WTC11 (cell line): ENCODE results near the gene COX10. TPM values are rescaled to one million over a fixed set of nuclear protein-coding genes. Genes with fewer than 3 reads are reported as not detected.

Experiments
- ATAC-seq: fragments of 200-7000 bp; cut with Tn5 transposase; 2 replicates; pipeline ENCODE4 v1.10.0; 2021; ENCODE audit warnings: mild to moderate bottlenecking, moderate library complexity
- CTCF ChIA-PET: fragments of 300-600 bp; sonication (Branson Sonifier 250); formaldehyde crosslinking; loops from one replicate; lab custom pipeline; 2021; ENCODE audit warnings: antibody characterized with exemption; lab: Charles Lee
- POLR2A ChIA-PET: fragments of 350-600 bp; sonication (Branson Sonifier 250); formaldehyde crosslinking; loops from one replicate; lab custom pipeline; 2021; ENCODE audit warnings: antibody characterized with exemption; lab: Charles Lee
- DNase-seq: peaks from one replicate; pipeline ENCODE4 v3.0.0; 2021; ENCODE audit warnings: low spot score
- H3K27ac Mint-ChIP-seq: 2 replicates; pipeline ENCODE4 v1.8.0; 2021; ENCODE audit warnings: mixed read lengths
- H3K27me3 Mint-ChIP-seq: 2 replicates; pipeline ENCODE4 v1.8.0; 2021; ENCODE audit warnings: low read depth, mild to moderate bottlenecking, moderate library complexity, mixed read lengths
- H3K36me3 Mint-ChIP-seq: 2 replicates; pipeline ENCODE4 v1.8.0; 2021; ENCODE audit warnings: mixed read lengths
- H3K4me1 Mint-ChIP-seq: 2 replicates; pipeline ENCODE4 v1.8.0; 2022; ENCODE audit warnings: mixed read lengths
- H3K4me3 Mint-ChIP-seq: 2 replicates; pipeline ENCODE4 v1.8.0; 2021; ENCODE audit warnings: mild to moderate bottlenecking, moderate library complexity, mixed read lengths
- H3K9me3 Mint-ChIP-seq: 2 replicates; pipeline ENCODE4 v1.8.0; 2021; ENCODE audit warnings: mixed read lengths
- ATF1 ChIP-seq: sonication (generic); formaldehyde crosslinking; IDR thresholded peaks from 2 replicates; pipeline ENCODE4 v1.8.1; 2023; ENCODE audit warnings: mild to moderate bottlenecking, moderate library complexity, missing genetic modification reagents
- CBFB ChIP-seq: sonication (generic); formaldehyde crosslinking; IDR thresholded peaks from 2 replicates; pipeline ENCODE4 v1.8.1; 2022; ENCODE audit warnings: mild to moderate bottlenecking, low read depth, missing genetic modification reagents
- EMX1 ChIP-seq: fragments of 250-450 bp; sonication (Bioruptor Pico); IDR thresholded peaks from 2 replicates; pipeline ENCODE4 v1.8.0; 2021; ENCODE audit warnings: mild to moderate bottlenecking
- FOXP1 ChIP-seq: sonication (generic); formaldehyde crosslinking; IDR thresholded peaks from 2 replicates; pipeline ENCODE4 v1.8.0; 2022; ENCODE audit warnings: missing genetic modification reagents, mild to moderate bottlenecking, moderate library complexity, borderline replicate concordance
- JAZF1 ChIP-seq: fragments of 250-450 bp; sonication (Bioruptor Pico); IDR thresholded peaks from 2 replicates; pipeline ENCODE4 v1.9.0; 2021; ENCODE audit warnings: moderate library complexity, mild to moderate bottlenecking, inconsistent platforms
- KAT7 ChIP-seq: sonication (generic); formaldehyde crosslinking; IDR thresholded peaks from 2 replicates; pipeline ENCODE4 v1.8.1; 2023; ENCODE audit warnings: missing genetic modification reagents, mild to moderate bottlenecking, borderline replicate concordance
- MXD4 ChIP-seq: fragments of 250-450 bp; sonication (Bioruptor Pico); IDR thresholded peaks from 2 replicates; pipeline ENCODE4 v1.8.0; 2021; ENCODE audit warnings: mild to moderate bottlenecking, moderate library complexity, borderline replicate concordance
- NFYB ChIP-seq: sonication (generic); formaldehyde crosslinking; conservative IDR thresholded peaks from 2 replicates; pipeline ENCODE4 v1.8.0; 2022; ENCODE audit warnings: low read depth, missing genetic modification reagents
- NR1H2 ChIP-seq: sonication (generic); formaldehyde crosslinking; IDR thresholded peaks from 2 replicates; pipeline ENCODE4 v1.9.0; 2021; ENCODE audit warnings: mild to moderate bottlenecking, moderate library complexity, missing genetic modification reagents
- SP1 ChIP-seq: sonication (generic); formaldehyde crosslinking; conservative IDR thresholded peaks from 2 replicates; pipeline ENCODE4 v1.8.1; 2022; ENCODE audit warnings: missing genetic modification reagents
- TCF7 ChIP-seq: sonication (generic); formaldehyde crosslinking; IDR thresholded peaks from 2 replicates; pipeline ENCODE4 v1.8.0; 2022; ENCODE audit warnings: mild to moderate bottlenecking, low read depth, missing genetic modification reagents, moderate library complexity
- TEAD1 ChIP-seq: sonication (generic); formaldehyde crosslinking; IDR thresholded peaks from 2 replicates; pipeline ENCODE4 v1.8.0; 2022; ENCODE audit warnings: mild to moderate bottlenecking, missing genetic modification reagents
- TEAD4 ChIP-seq: sonication (generic); formaldehyde crosslinking; IDR thresholded peaks from 2 replicates; pipeline ENCODE4 v1.8.0; 2022; ENCODE audit warnings: mild to moderate bottlenecking, missing genetic modification reagents
- TP53 ChIP-seq: sonication (generic); formaldehyde crosslinking; IDR thresholded peaks from 2 replicates; pipeline ENCODE4 v1.8.1; 2023; ENCODE audit warnings: mild to moderate bottlenecking, missing genetic modification reagents
- ZNF138 ChIP-seq: sonication (generic); formaldehyde crosslinking; conservative IDR thresholded peaks from 2 replicates; pipeline ENCODE4 v1.8.1; 2022; ENCODE audit warnings: mild to moderate bottlenecking, moderate library complexity, missing genetic modification reagents
- ZNF263 ChIP-seq: sonication (generic); formaldehyde crosslinking; IDR thresholded peaks from 2 replicates; pipeline ENCODE4 v1.8.1; 2022; ENCODE audit warnings: low read depth, mild to moderate bottlenecking, moderate library complexity, missing genetic modification reagents
- ZNF317 ChIP-seq: sonication (generic); formaldehyde crosslinking; IDR thresholded peaks from 2 replicates; pipeline ENCODE4 v1.8.1; 2023; ENCODE audit warnings: low read depth, mild to moderate bottlenecking, moderate library complexity, missing genetic modification reagents, borderline replicate concordance
- ZNF671 ChIP-seq: fragments of 250-450 bp; sonication (Bioruptor Pico); IDR thresholded peaks from 2 replicates; pipeline ENCODE4 v1.8.0; 2021; ENCODE audit warnings: mild to moderate bottlenecking
- total RNA-seq: library from RNA; stranded (reverse); gene quantifications from 3 replicates; pipeline ENCODE4 v1.2.3, GENCODE V29; 2021
- TF ChIP-seq, protein P1 (sequence below): fragments of 200-600 bp; IDR thresholded peaks from 2 replicates; pipeline ENCODE4 v1.8.0; 2022; ENCODE audit warnings: antibody characterized with exemption
- TF ChIP-seq, protein P2 (sequence below): sonication (generic); formaldehyde crosslinking; conservative IDR thresholded peaks from 2 replicates; pipeline ENCODE4 v1.8.1; 2022; ENCODE audit warnings: mild to moderate bottlenecking, missing genetic modification reagents
- TF ChIP-seq, protein P3 (sequence below): sonication (generic); formaldehyde crosslinking; IDR thresholded peaks from 2 replicates; pipeline ENCODE4 v1.8.0; 2022; ENCODE audit warnings: mild to moderate bottlenecking, missing genetic modification reagents
- TF ChIP-seq, protein P4 (sequence below): sonication (generic); formaldehyde crosslinking; IDR thresholded peaks from 2 replicates; pipeline ENCODE4 v1.8.1; 2023; ENCODE audit warnings: mild to moderate bottlenecking, missing genetic modification reagents
- TF ChIP-seq, protein P5 (sequence below): sonication (generic); formaldehyde crosslinking; IDR thresholded peaks from 2 replicates; pipeline ENCODE4 v1.8.1; 2023; ENCODE audit warnings: mild to moderate bottlenecking, missing genetic modification reagents
- TF ChIP-seq, protein P6 (sequence below): fragments of 250-450 bp; sonication (Bioruptor Pico); conservative IDR thresholded peaks from 2 replicates; pipeline ENCODE4 v1.9.0; 2021; ENCODE audit warnings: mild to moderate bottlenecking
- TF ChIP-seq, protein P7 (sequence below): fragments of 250-450 bp; sonication (Bioruptor Pico); IDR thresholded peaks from 2 replicates; pipeline ENCODE4 v1.9.0; 2021; ENCODE audit warnings: mild to moderate bottlenecking

COX10 gene
- total RNA-seq, 1 experiment from 2014 or later: 22.0 TPM

DNA sequence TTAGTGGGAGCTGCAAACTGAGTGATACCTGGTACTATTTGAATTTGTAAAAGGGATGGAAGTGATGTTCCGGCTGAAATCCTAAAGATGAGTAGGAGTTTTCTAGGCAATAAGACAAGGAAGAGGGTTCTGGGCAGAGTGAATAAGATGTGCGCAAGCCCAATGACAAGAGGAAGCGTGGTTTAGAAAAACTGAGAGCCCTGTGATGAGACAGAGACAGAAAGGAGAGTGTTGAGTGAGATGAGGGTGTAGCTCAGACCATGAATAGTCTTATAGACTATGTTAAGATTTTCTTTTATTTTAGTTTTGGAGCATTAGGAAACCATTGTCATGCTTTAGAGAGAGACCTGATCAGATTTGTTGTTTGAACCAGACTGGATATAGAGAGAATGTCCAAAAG is 50.2 kb downstream of the COX10 start (continued):
- TF ChIP-seq, protein P1, sequence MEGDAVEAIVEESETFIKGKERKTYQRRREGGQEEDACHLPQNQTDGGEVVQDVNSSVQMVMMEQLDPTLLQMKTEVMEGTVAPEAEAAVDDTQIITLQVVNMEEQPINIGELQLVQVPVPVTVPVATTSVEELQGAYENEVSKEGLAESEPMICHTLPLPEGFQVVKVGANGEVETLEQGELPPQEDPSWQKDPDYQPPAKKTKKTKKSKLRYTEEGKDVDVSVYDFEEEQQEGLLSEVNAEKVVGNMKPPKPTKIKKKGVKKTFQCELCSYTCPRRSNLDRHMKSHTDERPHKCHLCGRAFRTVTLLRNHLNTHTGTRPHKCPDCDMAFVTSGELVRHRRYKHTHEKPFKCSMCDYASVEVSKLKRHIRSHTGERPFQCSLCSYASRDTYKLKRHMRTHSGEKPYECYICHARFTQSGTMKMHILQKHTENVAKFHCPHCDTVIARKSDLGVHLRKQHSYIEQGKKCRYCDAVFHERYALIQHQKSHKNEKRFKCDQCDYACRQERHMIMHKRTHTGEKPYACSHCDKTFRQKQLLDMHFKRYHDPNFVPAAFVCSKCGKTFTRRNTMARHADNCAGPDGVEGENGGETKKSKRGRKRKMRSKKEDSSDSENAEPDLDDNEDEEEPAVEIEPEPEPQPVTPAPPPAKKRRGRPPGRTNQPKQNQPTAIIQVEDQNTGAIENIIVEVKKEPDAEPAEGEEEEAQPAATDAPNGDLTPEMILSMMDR: no peak
- TF ChIP-seq TEAD4 (CRISPR knock-in tag) (no peak), TEAD1 (CRISPR knock-in tag) (no peak), MXD4 (CRISPR knock-in tag) (no peak), TP53 (CRISPR knock-in tag) (no peak), NFYB (CRISPR knock-in tag) (no peak), EMX1 (CRISPR knock-in tag) (no peak), ZNF138 (CRISPR knock-in tag) (no peak), ZNF317 (CRISPR knock-in tag) (no peak), NR1H2 (no peak), ZNF263 (CRISPR knock-in tag) (no peak)
- TF ChIP-seq, protein P2, sequence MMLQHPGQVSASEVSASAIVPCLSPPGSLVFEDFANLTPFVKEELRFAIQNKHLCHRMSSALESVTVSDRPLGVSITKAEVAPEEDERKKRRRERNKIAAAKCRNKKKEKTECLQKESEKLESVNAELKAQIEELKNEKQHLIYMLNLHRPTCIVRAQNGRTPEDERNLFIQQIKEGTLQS (CRISPR knock-in tag): no peak
- TF ChIP-seq, protein P3, sequence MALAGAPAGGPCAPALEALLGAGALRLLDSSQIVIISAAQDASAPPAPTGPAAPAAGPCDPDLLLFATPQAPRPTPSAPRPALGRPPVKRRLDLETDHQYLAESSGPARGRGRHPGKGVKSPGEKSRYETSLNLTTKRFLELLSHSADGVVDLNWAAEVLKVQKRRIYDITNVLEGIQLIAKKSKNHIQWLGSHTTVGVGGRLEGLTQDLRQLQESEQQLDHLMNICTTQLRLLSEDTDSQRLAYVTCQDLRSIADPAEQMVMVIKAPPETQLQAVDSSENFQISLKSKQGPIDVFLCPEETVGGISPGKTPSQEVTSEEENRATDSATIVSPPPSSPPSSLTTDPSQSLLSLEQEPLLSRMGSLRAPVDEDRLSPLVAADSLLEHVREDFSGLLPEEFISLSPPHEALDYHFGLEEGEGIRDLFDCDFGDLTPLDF (CRISPR knock-in tag): no peak
- TF ChIP-seq, all 79 proteins: peak for 0

DNA sequence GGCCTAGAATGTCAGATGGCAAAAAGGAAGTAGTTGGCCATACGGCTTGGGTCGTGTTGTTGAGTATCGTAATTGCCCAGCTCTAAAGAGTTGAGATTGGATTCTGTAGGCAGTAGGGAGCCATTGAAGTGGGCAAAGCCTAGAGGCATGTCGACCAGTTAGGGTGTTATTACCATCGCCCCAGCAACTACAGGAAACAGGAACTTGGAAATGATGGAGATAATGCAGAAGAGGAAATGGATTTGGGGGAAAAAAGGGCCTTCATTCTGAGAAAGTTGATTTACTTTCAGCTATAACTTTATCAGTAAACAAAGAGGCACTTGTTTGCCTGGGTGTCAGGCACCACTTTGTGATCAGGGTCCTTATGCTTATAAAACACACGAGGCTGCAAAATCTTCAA is 52.6 kb downstream of the COX10 start:
- Mint-ChIP-seq H3K9me3 (no peaks in the 10 kb centered on the region), H3K4me1 (peaks cover 33% of the 10 kb centered on the region), H3K36me3 (no peaks in the 10 kb centered on the region), H3K27ac (no peak overlapping the region), H3K4me3 (no peak overlapping the region), H3K27me3 (no peaks in the 10 kb centered on the region)
- ATAC-seq (no peak), DNase-seq (no peak)
- ChIA-PET POLR2A (no interaction called here), CTCF (interaction anchor here (1.1 kb wide), 1 partner anchor 1034 kb away, joined by 3 read pairs; no protein-coding TSS in a partner anchor)
- no peak for TF ChIP-seq KAT7 (CRISPR knock-in tag)
- no peak for TF ChIP-seq JAZF1 (CRISPR knock-in tag)
- TF ChIP-seq TCF7: no peak
- no peak for TF ChIP-seq ATF1 (CRISPR knock-in tag)
- TF ChIP-seq, protein P4, sequence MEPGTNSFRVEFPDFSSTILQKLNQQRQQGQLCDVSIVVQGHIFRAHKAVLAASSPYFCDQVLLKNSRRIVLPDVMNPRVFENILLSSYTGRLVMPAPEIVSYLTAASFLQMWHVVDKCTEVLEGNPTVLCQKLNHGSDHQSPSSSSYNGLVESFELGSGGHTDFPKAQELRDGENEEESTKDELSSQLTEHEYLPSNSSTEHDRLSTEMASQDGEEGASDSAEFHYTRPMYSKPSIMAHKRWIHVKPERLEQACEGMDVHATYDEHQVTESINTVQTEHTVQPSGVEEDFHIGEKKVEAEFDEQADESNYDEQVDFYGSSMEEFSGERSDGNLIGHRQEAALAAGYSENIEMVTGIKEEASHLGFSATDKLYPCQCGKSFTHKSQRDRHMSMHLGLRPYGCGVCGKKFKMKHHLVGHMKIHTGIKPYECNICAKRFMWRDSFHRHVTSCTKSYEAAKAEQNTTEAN (CRISPR knock-in tag): no peak

DNA sequence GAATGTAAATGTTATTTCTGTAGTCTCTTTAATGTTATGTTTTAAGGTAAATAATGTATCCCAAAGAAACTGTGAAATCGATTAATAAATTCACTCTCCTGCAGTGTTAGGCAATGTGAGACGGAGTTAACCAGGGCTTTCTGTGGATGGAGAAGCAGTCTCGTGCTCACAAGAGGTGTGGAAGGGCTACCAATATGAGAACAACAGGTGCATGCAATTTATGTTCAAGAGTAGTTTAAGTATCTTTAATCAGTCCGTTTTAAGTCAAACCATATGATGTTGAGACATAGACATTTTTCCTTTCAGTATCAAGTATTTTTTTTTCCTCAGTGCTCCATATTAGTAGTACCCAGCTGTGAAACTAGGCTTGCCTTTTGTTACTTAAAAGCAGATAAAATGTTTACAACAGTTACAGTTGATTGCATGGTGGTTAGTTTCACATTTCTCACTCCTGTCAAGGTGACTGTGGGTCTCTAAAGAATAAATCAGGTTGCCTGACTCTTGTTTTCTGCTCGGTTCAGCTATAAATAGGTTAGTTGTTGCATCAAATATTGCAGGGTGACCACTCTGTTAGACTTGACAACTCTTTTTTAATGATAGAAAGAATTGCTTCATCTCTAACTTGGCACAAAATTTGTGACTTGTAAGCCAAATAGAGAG is 54.4 kb downstream of the COX10 start:
- ChIA-PET CTCF (no interaction called here), POLR2A (no interaction called here)
- Mint-ChIP-seq H3K27me3 (no peaks in the 10 kb centered on the region), H3K36me3 (no peaks in the 10 kb centered on the region), H3K9me3 (no peaks in the 10 kb centered on the region), H3K4me1 (peaks cover 33% of the 10 kb centered on the region), H3K27ac (peak overlapping the region; percentile 45; the same call in 1 of the 2 replicates), H3K4me3 (no peak overlapping the region)
- DNase-seq (no peak), ATAC-seq (no peak)
- TF ChIP-seq SP1 (CRISPR knock-in tag) (no peak), CBFB (CRISPR knock-in tag) (no peak), ZNF671 (CRISPR knock-in tag) (no peak), FOXP1 (CRISPR knock-in tag) (no peak), NR1H2 (no peak), TEAD1 (CRISPR knock-in tag) (no peak)
- TF ChIP-seq, protein P5, sequence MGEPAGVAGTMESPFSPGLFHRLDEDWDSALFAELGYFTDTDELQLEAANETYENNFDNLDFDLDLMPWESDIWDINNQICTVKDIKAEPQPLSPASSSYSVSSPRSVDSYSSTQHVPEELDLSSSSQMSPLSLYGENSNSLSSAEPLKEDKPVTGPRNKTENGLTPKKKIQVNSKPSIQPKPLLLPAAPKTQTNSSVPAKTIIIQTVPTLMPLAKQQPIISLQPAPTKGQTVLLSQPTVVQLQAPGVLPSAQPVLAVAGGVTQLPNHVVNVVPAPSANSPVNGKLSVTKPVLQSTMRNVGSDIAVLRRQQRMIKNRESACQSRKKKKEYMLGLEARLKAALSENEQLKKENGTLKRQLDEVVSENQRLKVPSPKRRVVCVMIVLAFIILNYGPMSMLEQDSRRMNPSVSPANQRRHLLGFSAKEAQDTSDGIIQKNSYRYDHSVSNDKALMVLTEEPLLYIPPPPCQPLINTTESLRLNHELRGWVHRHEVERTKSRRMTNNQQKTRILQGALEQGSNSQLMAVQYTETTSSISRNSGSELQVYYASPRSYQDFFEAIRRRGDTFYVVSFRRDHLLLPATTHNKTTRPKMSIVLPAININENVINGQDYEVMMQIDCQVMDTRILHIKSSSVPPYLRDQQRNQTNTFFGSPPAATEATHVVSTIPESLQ (CRISPR knock-in tag): no peak
- TF ChIP-seq, protein P6, sequence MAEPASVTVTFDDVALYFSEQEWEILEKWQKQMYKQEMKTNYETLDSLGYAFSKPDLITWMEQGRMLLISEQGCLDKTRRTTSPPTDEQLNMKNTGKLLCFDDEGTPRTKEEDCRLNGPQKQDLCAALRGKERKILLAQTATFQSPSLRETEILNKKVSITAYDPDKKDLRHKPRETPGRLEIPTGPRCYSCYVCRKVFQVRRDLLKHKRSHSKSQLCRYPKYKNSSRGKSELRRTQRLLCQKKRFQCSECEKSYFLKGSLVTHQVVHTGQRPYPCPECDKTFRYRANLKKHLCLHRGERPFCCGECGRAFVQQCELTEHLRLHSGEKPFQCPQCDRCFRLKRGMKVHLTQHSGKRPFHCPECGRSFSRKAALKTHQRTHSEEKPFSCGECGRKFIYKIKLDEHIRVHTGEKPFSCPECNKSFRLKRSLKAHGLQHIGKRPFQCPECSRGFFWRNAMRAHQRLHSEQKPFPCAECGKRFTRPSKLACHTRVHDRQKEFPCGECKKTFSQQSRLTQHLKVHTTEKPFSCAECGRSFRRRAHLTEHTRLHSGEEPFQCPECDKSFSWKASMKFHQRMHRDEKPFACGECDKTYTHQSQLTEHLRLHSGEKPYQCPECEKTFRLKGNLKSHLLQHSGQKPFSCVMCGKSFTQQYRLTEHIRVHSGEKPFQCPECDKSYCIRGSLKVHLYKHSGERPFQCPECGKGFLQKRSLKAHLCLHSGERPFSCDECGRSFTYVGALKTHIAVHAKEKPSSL: no peak
- TF ChIP-seq, protein P7, sequence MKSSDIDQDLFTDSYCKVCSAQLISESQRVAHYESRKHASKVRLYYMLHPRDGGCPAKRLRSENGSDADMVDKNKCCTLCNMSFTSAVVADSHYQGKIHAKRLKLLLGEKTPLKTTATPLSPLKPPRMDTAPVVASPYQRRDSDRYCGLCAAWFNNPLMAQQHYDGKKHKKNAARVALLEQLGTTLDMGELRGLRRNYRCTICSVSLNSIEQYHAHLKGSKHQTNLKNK (CRISPR knock-in tag): no peak
